Activated CD4-positive, CD25-positive, alpha-beta regulatory T cell treated with anti-CD3 and anti-CD28 coated beads, Interleukin-2, amount 50 U/mL, for 16 hours (primary cell): Measurements from ENCODE around the gene CFP.

Experiments used
- DNase-seq: peaks from one replicate; pipeline ENCODE4 v3.0.0-alpha.2; 2020; ENCODE audit warnings: low read depth, low spot score

CFP gene

DNA sequence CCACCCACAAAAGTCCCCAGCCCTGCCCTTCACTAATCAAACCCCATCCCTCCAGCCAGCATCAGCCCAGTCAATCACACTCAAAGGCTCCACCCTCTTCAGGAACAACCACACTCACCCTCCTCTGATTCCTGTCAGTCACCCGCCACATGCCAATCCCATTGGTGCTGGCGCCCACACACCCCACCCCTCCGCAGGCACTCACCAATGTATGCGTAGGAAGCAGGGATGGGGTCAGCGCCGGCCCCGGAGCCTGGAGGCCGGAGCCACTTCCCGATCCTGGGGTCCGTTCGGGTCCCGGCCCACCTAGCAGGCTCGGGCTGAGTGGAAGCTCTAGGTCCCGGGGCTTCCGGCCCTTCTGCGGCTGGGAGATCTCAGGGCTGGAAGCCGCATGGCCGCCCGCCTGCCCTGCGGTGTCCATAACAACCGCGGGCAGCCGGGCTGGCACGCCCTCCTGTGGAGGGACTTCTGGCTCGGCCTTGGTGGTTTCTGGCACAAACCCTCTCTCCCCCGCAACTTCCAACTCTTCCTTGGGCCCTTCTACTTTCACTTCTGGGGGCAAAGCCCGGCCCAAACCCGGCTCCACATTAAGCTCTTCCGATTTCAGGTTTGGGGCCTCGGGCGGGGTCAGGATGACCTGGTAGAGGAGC, 7.9 kb upstream of the CFP start:
- no peak for DNase-seq

DNA sequence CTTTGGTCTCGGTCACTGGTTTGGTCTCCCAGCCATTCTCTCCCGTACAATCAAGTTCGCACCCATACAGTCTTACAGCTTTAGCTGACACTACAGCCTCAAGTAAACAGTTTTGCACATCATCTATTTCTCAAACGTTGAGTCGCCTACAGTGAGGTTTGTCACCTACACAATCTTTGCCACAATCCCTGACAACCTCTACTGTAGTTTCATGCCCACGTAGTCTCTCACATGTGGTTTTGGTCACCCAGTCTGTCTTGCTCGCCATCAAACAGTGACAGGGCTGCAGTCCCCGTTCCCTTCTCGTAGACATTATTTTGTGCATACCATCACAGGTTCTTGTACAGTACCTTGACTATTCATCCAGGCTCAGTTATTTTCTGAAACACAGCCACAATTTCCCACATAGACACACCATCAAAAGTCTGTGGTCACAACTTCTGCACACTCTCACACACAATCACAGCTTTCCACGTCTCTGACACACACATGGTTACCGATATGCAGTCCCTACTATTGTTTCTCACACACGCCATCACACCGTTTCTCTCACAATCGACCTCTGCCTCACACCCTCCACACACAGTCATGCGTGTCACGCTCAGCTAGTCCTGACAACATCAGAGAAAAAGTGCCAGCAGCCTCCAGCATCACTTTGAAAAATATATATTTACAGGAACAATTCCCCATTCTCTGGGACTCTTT, 5.3 kb upstream of the CFP start:
- DNase-seq = no peak

DNA sequence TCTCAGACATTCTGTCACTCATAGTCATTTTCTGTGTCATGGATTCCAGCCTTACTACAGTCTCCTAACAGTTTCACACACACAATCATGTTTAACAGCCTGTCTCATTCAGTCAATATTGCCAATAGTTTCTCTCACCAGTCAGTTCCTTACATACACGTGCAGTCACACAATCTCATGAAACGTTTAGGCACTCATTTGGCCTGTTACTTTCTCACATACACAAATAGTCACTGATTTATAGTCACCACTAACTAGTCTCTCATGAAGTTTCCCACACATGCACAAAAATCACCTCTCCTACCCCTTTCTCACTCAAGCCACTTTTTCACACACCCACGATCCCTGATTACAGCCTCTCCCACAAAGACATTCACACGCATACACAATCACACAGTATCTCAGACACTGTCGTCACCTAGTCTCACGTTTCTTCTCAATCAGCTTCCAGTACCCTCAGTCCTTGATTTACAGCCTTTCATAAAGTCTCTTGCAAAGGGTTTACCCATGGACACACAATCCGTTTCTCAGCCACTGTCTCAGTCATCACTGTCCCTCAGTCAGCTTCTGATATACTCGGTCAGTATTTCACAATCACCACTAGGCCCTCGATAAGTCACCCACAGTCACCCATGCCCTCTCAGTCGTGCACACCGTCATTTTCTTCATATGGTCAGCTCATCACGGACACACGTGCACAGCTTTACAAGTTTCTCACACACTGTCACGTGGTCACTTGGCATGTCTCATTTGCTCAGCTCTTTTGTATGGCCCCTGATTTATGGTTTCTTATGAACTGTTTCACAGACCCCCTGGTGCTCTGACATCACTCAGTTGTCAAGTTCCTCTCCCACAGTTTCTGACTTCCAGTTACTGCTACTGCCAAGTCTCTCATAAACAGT, 4.2 kb upstream of the CFP start:
- DNase-seq = no peak

DNA sequence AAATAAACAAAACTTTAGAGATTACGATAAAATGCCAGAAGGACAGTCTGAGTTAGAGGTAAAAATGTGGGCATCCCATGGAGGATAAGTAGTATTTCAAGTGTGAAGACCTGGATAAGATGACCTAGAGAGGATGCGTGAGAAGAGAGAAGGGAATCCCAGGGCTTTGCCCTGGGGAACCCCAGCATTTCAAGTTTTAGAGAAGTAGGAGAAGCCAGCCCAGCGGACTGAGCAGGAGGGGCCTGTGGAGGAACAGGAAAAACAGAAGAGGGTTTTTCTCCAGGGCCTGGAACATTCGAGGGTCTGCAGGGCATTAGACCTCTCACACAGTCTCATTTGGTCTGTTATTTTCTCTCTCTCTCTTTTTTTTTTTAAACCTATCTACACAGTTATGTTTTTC, 2.9 kb upstream of the CFP start:
- DNase-seq = no peak

DNA sequence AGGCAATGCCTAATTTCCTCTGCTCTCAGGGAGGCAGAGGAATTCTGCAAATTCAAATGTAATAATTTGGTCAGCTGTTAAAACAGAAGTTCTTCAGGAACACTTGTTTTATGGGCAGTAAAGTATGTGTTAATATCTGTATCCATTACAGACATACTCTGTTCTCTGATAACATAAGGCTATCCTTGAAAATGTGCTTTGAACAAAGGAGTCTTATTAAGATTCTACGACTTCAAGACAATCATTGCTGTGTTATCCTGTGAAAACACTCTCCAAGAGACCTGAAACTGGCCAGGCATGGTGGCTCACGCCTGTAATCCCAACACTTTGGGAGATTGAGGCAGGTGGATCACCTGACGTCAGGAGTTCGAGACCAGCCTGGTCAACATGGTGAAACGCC, 1.9 kb upstream of the CFP start:
- no peak for DNase-seq

DNA sequence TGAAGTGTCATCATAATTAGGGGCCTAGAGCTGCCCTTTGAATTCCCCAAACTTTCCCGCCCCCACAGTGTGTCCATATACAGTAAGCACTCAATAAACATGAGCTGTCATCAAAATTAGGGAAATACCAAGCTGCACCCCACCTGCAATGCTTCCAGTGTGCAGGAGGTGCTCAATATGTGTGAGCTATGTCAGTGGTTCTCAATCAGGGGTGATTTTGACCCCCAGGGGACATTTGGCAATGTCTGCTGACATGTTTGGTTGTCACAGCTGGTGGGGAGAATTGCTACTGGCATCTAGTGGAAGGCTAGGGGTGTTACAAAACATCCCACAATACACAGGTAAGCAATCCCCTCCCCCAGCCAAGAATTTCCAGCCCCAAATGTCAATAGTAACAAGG, 748 bp downstream of the CFP start:
- no peak for DNase-seq

DNA sequence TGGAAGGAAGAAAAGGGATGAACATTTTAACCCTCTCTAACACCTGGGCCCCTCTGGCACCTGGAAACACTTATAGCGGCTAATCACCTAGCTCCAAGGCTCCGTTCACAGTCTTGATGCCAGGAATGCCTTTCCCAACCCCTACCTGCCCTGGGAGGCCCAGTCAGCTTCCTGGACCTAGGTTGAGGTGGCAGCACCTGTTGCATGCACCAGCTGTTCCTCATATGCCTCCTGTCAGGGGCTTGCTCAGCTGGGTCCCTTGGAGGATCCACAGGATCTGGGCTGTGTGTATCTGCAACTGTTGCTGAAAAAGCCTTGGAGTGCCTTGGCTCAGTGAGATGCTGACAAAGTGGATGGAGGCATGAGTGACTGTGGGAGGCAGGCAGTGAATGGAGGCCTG, 4.4 kb downstream of the CFP start:
- DNase-seq = no peak

- DNase-seq = peak; percentile 3
Observed at GRCh38 chrX:47623540-47624027, 6.1 kb downstream of the CFP start.

DNA sequence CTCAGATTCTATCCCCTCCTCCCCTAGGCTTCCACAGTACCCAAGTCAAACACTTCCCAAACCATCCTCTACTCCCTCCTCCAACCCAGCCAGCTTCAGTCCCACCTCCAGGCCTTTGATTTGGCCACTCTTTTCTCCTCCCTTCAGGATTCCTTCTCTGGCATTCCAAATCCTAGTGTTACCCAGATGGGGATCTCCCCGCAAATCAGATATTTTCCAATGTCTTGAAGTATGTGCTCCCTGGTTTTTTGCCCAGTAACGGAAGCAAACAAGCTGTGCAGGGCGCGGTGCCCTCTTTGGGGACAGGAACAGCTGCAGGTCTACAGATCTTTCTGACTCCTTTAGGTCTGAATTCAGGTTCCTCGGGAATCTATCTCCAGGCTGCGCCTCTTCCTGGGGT, 7.9 kb downstream of the CFP start:
- no peak for DNase-seq

DNA sequence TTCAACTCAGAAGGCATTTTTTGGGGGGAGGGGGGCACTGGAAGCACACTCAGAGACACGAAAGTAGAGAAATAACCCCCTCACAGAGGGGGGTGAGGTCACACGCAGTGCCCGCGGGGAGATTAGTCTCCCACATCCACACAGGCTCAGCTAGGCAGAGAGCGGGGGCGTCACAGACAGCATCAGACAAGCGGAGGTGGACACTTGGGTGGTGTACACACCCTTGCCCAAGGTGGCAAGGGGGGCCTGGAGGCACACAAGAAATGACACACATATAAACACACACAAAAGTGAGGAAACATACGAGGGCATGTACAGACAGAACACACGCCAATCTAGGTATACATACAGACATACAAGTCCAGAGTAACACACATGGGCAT, 9.4 kb downstream of the CFP start:
- no peak for DNase-seq

DNA sequence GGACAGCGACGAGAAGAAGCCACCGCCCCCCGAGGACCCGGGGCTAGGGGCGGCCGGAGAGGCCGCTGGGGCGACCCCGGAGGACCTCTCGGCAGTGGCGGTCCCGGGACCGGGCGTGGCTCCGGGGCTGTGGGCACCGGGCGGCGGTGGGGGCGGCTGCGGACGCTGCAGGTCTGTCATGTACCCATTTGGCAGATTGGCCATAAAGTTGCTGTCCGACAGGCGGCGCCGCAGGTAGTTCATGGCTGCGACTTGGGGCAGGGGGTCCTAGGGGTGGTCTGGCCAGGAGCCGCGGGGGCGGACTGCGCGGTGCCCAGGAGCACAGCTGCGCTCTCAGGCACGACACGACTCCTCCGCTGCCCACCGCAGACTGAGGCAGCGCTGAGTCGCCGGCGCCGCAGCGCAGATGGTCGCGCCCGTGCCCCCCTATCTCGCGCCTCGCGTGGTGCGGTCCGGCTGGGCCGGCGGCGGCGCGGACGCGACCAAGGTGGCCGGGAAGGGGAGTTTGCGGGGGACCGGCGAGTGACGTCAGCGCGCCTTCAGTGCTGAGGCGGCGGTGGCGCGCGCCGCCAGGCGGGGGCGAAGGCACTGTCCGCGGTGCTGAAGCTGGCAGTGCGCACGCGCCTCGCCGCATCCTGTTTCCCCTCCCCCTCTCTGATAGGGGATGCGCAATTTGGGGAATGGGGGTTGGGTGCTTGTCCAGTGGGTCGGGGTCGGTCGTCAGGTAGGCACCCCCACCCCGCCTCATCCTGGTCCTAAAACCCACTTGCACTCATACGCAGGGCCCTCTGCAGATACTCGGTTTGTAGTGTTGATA, 10.0 kb downstream of the CFP start, which contains the start of gene SYN1:
SYN1 (minus strand) TSS at position 372 of the 817 bp plus-strand sequence; CDS start at position 243, 129 bp downstream.
- DNase-seq = peak; percentile 45

DNA sequence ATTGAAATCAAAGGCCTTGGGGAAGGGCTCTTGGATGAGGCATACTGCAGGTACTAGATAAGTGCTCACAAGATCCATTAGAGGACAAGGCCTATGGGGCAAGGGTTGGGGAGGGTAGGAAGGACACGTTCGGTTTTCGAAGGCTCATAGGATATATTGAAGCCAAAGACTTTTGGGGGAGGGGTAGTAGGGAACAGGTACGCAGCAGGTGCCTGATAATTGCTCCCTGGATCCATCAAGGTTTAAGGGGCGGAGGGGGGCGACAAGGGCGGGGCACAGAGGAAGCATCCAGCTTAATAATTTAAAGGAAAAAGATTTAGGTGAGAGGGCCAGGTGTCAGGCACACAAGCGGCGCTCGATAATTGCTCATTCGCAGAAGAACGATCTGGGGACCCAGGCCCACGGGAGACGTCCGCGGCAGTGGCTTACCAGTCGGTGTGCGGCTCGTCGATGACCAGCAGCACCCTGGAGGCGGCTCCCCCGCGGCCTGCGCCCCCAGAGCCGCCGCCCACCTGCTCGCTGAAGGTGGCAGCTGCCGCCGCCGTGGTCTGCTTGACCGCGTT, 10.7 kb downstream of the CFP start:
- DNase-seq = no peak

DNA sequence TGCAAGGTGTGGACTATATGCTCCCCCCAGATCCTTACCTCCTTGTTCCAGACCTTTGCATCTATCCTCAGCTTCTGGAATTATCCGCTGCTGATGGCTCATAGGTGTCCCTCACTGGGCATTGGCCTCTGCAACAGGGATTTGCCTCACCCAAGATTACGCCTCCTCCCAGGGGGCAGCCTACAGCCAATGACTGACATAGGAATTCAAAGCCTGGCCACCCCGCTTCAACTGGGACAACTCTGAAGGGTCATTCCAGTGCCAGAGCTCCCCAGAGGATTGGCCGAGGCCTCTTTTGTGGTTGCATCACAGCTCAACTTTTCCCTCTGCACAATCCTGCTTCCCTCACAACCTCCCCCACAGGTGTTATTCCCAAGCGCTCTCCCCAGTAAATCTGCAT, 15.1 kb downstream of the CFP start:
- DNase-seq = no peak

DNA sequence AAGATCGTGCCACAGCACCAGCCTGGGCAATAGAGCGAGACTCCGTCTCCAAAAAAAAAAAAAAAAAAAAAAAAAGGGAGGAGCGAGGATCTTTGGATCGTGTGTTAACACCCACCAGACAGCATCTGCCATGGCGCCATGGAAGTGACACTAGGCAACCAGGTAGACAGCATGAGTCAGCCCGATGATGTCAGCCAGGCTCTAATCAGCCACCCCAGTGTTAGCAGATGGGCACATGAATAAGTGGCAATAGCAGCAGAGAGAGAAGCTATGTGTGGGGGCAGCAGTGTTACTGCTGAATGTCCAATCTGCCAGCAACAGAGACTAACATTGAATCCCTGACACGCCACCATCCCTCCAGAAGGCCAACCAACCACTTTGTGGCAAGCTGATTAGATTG, 16.6 kb downstream of the CFP start:
- DNase-seq = no peak

GRCh38 chrX:47612418-47612817, 17.3 kb downstream of the CFP start:
- DNase-seq = no peak

- DNase-seq = no peak
Observed at GRCh38 chrX:47611926-47612325, 17.8 kb downstream of the CFP start.

DNA sequence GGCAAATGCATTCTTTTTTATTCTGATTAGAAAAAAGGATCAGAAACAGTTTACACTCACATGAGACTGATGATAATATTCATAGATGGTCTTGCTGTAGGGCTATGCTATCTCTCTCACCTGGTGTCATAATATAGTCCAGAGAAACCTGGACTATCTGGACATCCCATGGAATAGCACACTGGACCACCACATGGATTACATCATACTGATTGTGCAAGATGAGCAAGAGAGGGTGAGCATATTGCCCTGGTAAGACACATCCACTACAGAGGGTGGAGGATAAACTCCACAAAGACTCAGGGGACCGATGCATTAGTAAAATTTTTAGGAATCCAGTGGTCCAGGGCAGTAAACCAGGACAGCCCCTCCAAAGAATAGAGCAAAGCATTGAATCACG, 18.2 kb downstream of the CFP start:
- DNase-seq = no peak

DNA sequence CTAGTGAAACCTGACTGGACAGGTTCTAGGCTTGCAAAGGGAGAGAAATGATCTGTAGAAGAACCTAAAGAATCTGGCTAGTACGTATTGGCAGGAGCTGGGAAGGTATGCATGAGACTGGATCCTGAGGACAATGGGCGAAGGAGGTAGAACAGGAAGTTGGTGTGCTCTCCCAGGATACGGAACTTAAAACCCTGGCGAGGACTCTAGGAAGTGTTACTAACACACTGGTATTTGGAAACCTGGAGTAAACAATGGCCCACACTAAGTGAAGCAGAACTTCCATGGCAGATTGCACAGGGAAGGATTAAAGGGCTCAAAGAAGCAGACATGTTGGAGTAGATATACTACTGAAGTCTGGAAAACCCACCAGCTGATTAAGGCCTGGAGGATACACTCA, 19.2 kb downstream of the CFP start:
- DNase-seq = no peak

GRCh38 chrX:47608130-47608810, 21.5 kb downstream of the CFP start:
- no peak for DNase-seq

- no peak for DNase-seq
Observed at GRCh38 chrX:47607091-47607490, 22.6 kb downstream of the CFP start.

DNA sequence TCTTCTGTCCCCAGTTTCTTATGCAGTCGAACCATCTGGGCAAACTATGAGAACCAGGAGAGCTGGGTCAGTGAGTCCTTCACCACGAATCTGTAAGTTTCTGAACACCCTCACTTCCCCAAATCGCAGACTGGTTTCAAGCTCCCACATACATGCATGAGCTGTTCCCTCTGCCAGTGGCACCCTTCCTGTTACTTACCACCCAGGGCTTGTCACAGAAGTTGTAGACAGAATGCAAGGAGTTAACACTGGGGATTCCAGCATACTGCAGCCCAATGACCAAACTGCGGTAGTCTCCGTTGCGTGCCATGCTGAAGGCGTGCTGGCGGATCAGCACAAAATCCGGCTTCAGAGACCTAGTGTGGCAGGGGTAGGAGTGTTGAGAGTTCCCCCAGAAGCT, 24.7 kb downstream of the CFP start:
- DNase-seq = no peak
